Heart left ventricle (tissue), 16 donors: ENCODE results near the gene NFIA. TPM values are rescaled to one million over a fixed set of nuclear protein-coding genes. Genes with fewer than 3 reads are reported as not detected.

Experiments
- ATAC-seq, 4 donors: fragments of 200-7000 bp; cut with Tn5 transposase; one replicate each; pipeline ENCODE4 v1.9.1; 2020 to 2022; ENCODE audit warnings: moderate library complexity in 4 of 4, mild to moderate bottlenecking in 3 of 4, moderate number of reproducible peaks in 1 of 4
- DNase-seq, 5 donors: peaks; one replicate each; pipeline ENCODE4 v3.0.0-alpha.2; 2020
- H3K27ac ChIP-seq, 12 donors: fragments of 200-600 bp; sonication (generic) in 4 of 12; one replicate each; pipeline versions ENCODE4 v1.5.0 to v1.8.0; 2016 to 2022; ENCODE audit warnings: mild to moderate bottlenecking in 2 of 12
- H3K27me3 ChIP-seq, 9 donors: fragments of 200-600 bp; sonication (generic) in 2 of 9; one replicate each; pipeline versions ENCODE4 v1.5.1 to v1.8.0; 2016 to 2022; ENCODE audit warnings: mild to moderate bottlenecking in 3 of 9
- H3K36me3 ChIP-seq, 9 donors: fragments of 200-600 bp; sonication (generic) in 2 of 9; one replicate each; pipeline versions ENCODE4 v1.5.0 to v1.8.0; 2018 to 2022; ENCODE audit warnings: mild to moderate bottlenecking in 2 of 9
- H3K4me1 ChIP-seq, 12 donors: fragments of 200-600 bp; sonication (generic) in 4 of 12; one replicate each; pipeline versions ENCODE4 v1.5.0 to v1.8.0; 2016 to 2022; ENCODE audit warnings: mild to moderate bottlenecking in 3 of 12
- H3K4me3 ChIP-seq, 12 donors: fragments of 200-600 bp; sonication (generic) in 4 of 12; one replicate each; pipeline versions ENCODE4 v1.5.0 to v1.8.0; 2017 to 2022; ENCODE audit warnings: mild to moderate bottlenecking in 9 of 12, moderate library complexity in 4 of 12
- H3K9me3 ChIP-seq, 12 donors: fragments of 200-600 bp; sonication (generic) in 4 of 12; one replicate each; pipeline versions ENCODE4 v1.5.0 to v1.8.0; 2016 to 2022; ENCODE audit warnings: mild to moderate bottlenecking in 1 of 12
- CTCF ChIP-seq, 12 donors: fragments of 200-600 bp; sonication (generic) in 4 of 12; IDR thresholded peaks; one replicate each; pipeline versions ENCODE4 v1.5.0 to v1.8.0; 2018 to 2022; ENCODE audit warnings: antibody characterized with exemption in 12 of 12, mild to moderate bottlenecking in 5 of 12
- POLR2A ChIP-seq, 2 donors: fragments of 450-650 bp; IDR thresholded peaks; one replicate each; pipeline ENCODE4 v1.6.1; 2017; ENCODE audit warnings: antibody characterized with exemption in 2 of 2, mild to moderate bottlenecking in 2 of 2, moderate library complexity in 2 of 2
- WGBS, 4 donors: extraction: QIAGEN DNeasy Blood & Tissue Kit in 2 of 4; methylation state at CpG; one replicate each; pipeline versions ENCODE4 v1.1.5 to v1.1.7; 2013 to 2018; 5-methylcytosine and 5-hydroxymethylcytosine counted together
- intact Hi-C, 10 donors: fragments of 100-400 bp; cut with DNase I; formaldehyde crosslinking; loops; one replicate each; pipeline versions ENCODE4 v1.11.1 to v1.14.2; 2022
- polyA plus RNA-seq, 2 donors: library from polyadenylated mRNA; stranded (reverse); fragments of 200-250 nt; gene quantifications; one replicate each; pipeline ENCODE4 v1.2.3, GENCODE V29; 2013
- total RNA-seq, 9 donors: library from RNA; depleted of rRNA in 2 of 9; stranded (reverse); fragments of >200 nt in 2 of 9; fragmentation: NEBNext Ultra II Directional in 3 of 9; extraction: Animal tissue kit (Norgen Biotek cat#: 25700) in 3 of 9; gene quantifications; one replicate each; pipeline versions ENCODE4 v1.1.0 to v1.2.4, GENCODE V29; 2016 to 2023
- donor health status: ischemic (EF 13 %, LVEDD 7.1; RV severe dilation, severe dysfunction).
- donor health status: healthy with polysubstance abuse.
- donor health status: DM: no; HTN: yes; CAD: no.
- donor health status: DM: no; HTN: no; CAD: no.
- donor health status: ischemic (EF 25% LVEDD 6.9; RV normal size, moderate dysfunction).
- donor health status: ischemic (EF 25% LVEDD 5.7; RV mildly dilated, moderate dysfunction).
- donor health status: healthy.
- donor health status: DM: yes; HTN: yes; CAD: no.
- donor health status: ischemic (EF 35%, LVEDD 5.7; RV mildly dilated, moderate dysfunction).
- donor health status: nonischemic (EF 11% LVEDD 7.7; RV severe dilation, severe dysfunction).
- donor health status: DM: yes; HTN: yes; CAD: no.
- donor health status: PGD.
- donor health status: ischemic (EF 29% LVEDD 5.4; RV normal size, mild dysfunction).
- donor health status: nonischemic (EF 23%, LVEDD 6.1; RV moderate dilation, normal function).

The NFIA gene
- total and polyA plus RNA-seq, 11 donors = 12.7 to 121 (median 96.5) TPM

GRCh38 chr1:61337037-61337436 is 254.7 kb downstream of the NFIA start:
- intact Hi-C loops = loop anchor here (5.0 to 10.0 kb wide), 11 partner anchors 100 to 285 kb away; partner anchors contain the start of gene NFIA (in 3 of the 10)
- no peaks in the 10 kb centered on the region for H3K9me3 ChIP-seq
- WGBS, 4 donors = 48 to 52% (median 49%) methylated on average over 3 of the region's 3 CpGs
- H3K27me3 ChIP-seq = no peaks in the 10 kb centered on the region
- H3K4me1 ChIP-seq = peaks cover 2 to 54% (median 38%) of the 10 kb centered on the region in 12 donors
- DNase-seq (no peak), ATAC-seq (no peak)
- peaks cover 0 to 9% (median 0%) of the 10 kb centered on the region in 9 donors for H3K36me3 ChIP-seq
- peak overlapping the region in 11 of 12 donors; percentile 42 to 86 (median 71) for H3K27ac ChIP-seq
- TF ChIP-seq POLR2A (IDR thresholded peaks at IDR 0.05) (no peak), CTCF (IDR thresholded peaks at IDR 0.05) (peak in 3 of 12 donors; percentile 13 to 24 (median 18))
- H3K4me3 ChIP-seq = peak overlapping the region in 1 of 12 donors; percentile 25

- ATAC-seq (no peak), DNase-seq (no peak)
- Histone ChIP-seq H3K36me3 (peaks cover 0 to 9% (median 0%) of the 10 kb centered on the region in 9 donors), H3K9me3 (no peaks in the 10 kb centered on the region), H3K4me1 (peaks cover 2 to 51% (median 35%) of the 10 kb centered on the region in 12 donors), H3K4me3 (peak overlapping the region in 6 of 12 donors; percentile 9 to 45 (median 14)), H3K27ac (peak overlapping the region; percentile 42 to 86 (median 70)), H3K27me3 (no peaks in the 10 kb centered on the region)
- WGBS, 4 donors = 52 to 71% (median 55%) methylated on average over 1 of the region's 1 CpG
- intact Hi-C loops = loop anchor here (5.0 to 10.0 kb wide), 11 partner anchors 100 to 285 kb away; partner anchors contain the start of gene NFIA (in 3 of the 10)
- TF ChIP-seq CTCF (IDR thresholded peaks at IDR 0.05) (peak in 1 of 12 donors; percentile 1), POLR2A (IDR thresholded peaks at IDR 0.05) (no peak)
Measured at GRCh38 chr1:61337441-61337951, 255.1 kb downstream of the NFIA start.

- DNase-seq (peak in 4 of 5 donors; percentile 62 to 74 (median 72)), ATAC-seq (peak; percentile 84 to 90 (median 87))
- TF ChIP-seq CTCF (IDR thresholded peaks at IDR 0.05) (peak; percentile 48 to 76 (median 66)), POLR2A (IDR thresholded peaks at IDR 0.05) (no peak)
- Histone ChIP-seq H3K4me3 (peak overlapping the region in 9 of 12 donors; percentile 3 to 45 (median 14)), H3K36me3 (peaks cover 0 to 8% (median 0%) of the 10 kb centered on the region in 9 donors), H3K9me3 (no peaks in the 10 kb centered on the region), H3K27ac (peak overlapping the region; percentile 42 to 86 (median 70)), H3K4me1 (peaks cover 2 to 56% (median 35%) of the 10 kb centered on the region in 12 donors), H3K27me3 (no peaks in the 10 kb centered on the region)
- intact Hi-C loops = loop anchor here (1.0 to 10.0 kb wide), 17 partner anchors 101 to 288 kb away; partner anchors contain the start of gene NFIA (in 3 of the 10)
- 13 to 26% (median 20%) methylated on average over 13 of the region's 13 CpGs for WGBS, 4 donors
Measured at GRCh38 chr1:61337981-61338848, 255.9 kb downstream of the NFIA start.
